Renal pelvis (tissue), 4 donors: ENCODE results near the gene EHF. TPM values are rescaled to one million over a fixed set of nuclear protein-coding genes. Genes with fewer than 3 reads are reported as not detected.

Source experiments
- DNase-seq: peaks from one replicate; pipeline ENCODE4 v3.0.0-alpha.2; 2013
- polyA plus RNA-seq, 3 donors: library from polyadenylated mRNA; unstranded; fragments of 120-200 nt; gene quantifications; one replicate each; pipeline ENCODE4 v1.2.1, GENCODE V29; 2013; ENCODE audit not compliant: insufficient read length in 3 of 3

The EHF gene
- polyA plus RNA-seq, 3 donors, result 18.7 to 32.7 (median 25.1) TPM

GRCh38 chr11:34600339-34601084, 20.4 kb upstream of the EHF start:
- peak; percentile 37 for DNase-seq

GRCh38 chr11:34601085-34601444, 19.8 kb upstream of the EHF start:
- peak; percentile 53 for DNase-seq

- DNase-seq, result no peak
These were observed 19.3 kb upstream of the EHF start for GRCh38 chr11:34601609-34602008.

GRCh38 chr11:34602245-34602644, 18.6 kb upstream of the EHF start:
- no peak for DNase-seq

GRCh38 chr11:34603129-34604001, 17.5 kb upstream of the EHF start:
- DNase-seq, result no peak

GRCh38 chr11:34604145-34604544, 16.7 kb upstream of the EHF start:
- DNase-seq, result no peak

GRCh38 chr11:34604911-34605310, 16.0 kb upstream of the EHF start:
- no peak for DNase-seq

GRCh38 chr11:34605481-34606325, 15.2 kb upstream of the EHF start:
- DNase-seq, result no peak

GRCh38 chr11:34606326-34607120, 14.4 kb upstream of the EHF start:
- no peak for DNase-seq

- DNase-seq, result no peak
These were observed 11.6 kb upstream of the EHF start for GRCh38 chr11:34609187-34609751.

- DNase-seq, result no peak
These were observed 11.0 kb upstream of the EHF start for GRCh38 chr11:34609850-34610249.

- DNase-seq, result no peak
These were observed 10.4 kb upstream of the EHF start for GRCh38 chr11:34610324-34611041.

- no peak for DNase-seq
These were observed 7.9 kb upstream of the EHF start for GRCh38 chr11:34613015-34613414.

- DNase-seq, result no peak
These were observed 7.3 kb upstream of the EHF start for GRCh38 chr11:34613552-34614056.

- DNase-seq, result no peak
These were observed 6.4 kb upstream of the EHF start for GRCh38 chr11:34614344-34615104.

- no peak for DNase-seq
These were observed 4.8 kb upstream of the EHF start for GRCh38 chr11:34616086-34616485.

GRCh38 chr11:34616830-34617504, 3.9 kb upstream of the EHF start:
- DNase-seq, result no peak

GRCh38 chr11:34618406-34618805, 2.5 kb upstream of the EHF start:
- no peak for DNase-seq

- no peak for DNase-seq
These were observed 1.8 kb upstream of the EHF start for GRCh38 chr11:34619062-34619516.
